H9 (cell line): ENCODE results near the gene IFNG-AS1. TPM values are rescaled to one million over a fixed set of nuclear protein-coding genes. Genes with fewer than 3 reads are reported as not detected.

ENCODE experiments used
- DNase-seq: peaks from one replicate; pipeline ENCODE4 v3.0.0-alpha.2; 2017
- H2AFZ ChIP-seq: one replicate; pipeline ENCODE4 v1.6.1; 2013; ENCODE audit warnings: mild to moderate bottlenecking, low read length, control low read depth, moderate library complexity
- H2AK5ac ChIP-seq: 2 replicates; pipeline ENCODE4 v1.6.1; 2013; ENCODE audit warnings: low read length, control low read depth, mixed read lengths; ENCODE audit not compliant: insufficient read length
- H2BK120ac ChIP-seq: one replicate; pipeline ENCODE4 v1.6.1; 2013; ENCODE audit warnings: low read depth, mild to moderate bottlenecking, low read length, control low read depth, inconsistent platforms; ENCODE audit not compliant: poor library complexity, severe bottlenecking
- H2BK12ac ChIP-seq: 2 replicates; pipeline ENCODE4 v1.6.1; 2013; ENCODE audit warnings: low read length, control low read depth, mixed read lengths, low read depth; ENCODE audit not compliant: insufficient read length
- H2BK15ac ChIP-seq: 2 replicates; pipeline ENCODE4 v1.6.1; 2013; ENCODE audit warnings: low read depth, low read length, control low read depth
- H2BK20ac ChIP-seq: one replicate; pipeline ENCODE4 v1.6.1; 2013; ENCODE audit warnings: low read depth, mild to moderate bottlenecking, low read length, control low read depth, inconsistent platforms; ENCODE audit not compliant: poor library complexity, severe bottlenecking
- H2BK5ac ChIP-seq: 2 replicates; pipeline ENCODE4 v1.6.1; 2013; ENCODE audit warnings: low read length, control low read depth, mixed read lengths; ENCODE audit not compliant: insufficient read length
- H3K14ac ChIP-seq: 2 replicates; pipeline ENCODE4 v1.6.1; 2013; ENCODE audit warnings: low read length, control low read depth; ENCODE audit not compliant: insufficient read depth
- H3K18ac ChIP-seq: 2 replicates; pipeline ENCODE4 v1.6.1; 2013; ENCODE audit warnings: low read depth, mild to moderate bottlenecking, mixed read lengths, low read length, control low read depth; ENCODE audit not compliant: insufficient read length
- H3K23ac ChIP-seq: 2 replicates; pipeline ENCODE4 v1.6.1; 2013; ENCODE audit warnings: low read length, control low read depth, mixed read lengths, low read depth; ENCODE audit not compliant: insufficient read length
- H3K23me2 ChIP-seq: 2 replicates; pipeline ENCODE4 v1.6.1; 2013; ENCODE audit warnings: low read depth, mild to moderate bottlenecking, mixed read lengths, low read length, control low read depth; ENCODE audit not compliant: insufficient read length, poor library complexity, severe bottlenecking
- H3K27ac ChIP-seq: 2 replicates; pipeline ENCODE4 v1.5.1; 2013; ENCODE audit warnings: low read length, control low read depth, mixed read lengths, low read depth; ENCODE audit not compliant: insufficient read length
- H3K27me3 ChIP-seq: 2 replicates; pipeline ENCODE4 v1.6.1; 2013; ENCODE audit warnings: low read length, control low read depth, inconsistent platforms; ENCODE audit not compliant: insufficient read depth
- H3K4ac ChIP-seq: 2 replicates; pipeline ENCODE4 v1.6.1; 2013; ENCODE audit warnings: low read depth, mild to moderate bottlenecking, control low read depth, inconsistent platforms, low read length, moderate library complexity
- H3K4me1 ChIP-seq: 2 replicates; pipeline ENCODE4 v1.6.1; 2013; ENCODE audit warnings: low read length, control low read depth, inconsistent platforms; ENCODE audit not compliant: insufficient read depth
- H3K4me2 ChIP-seq: 2 replicates; pipeline ENCODE4 v1.6.1; 2013; ENCODE audit warnings: low read length, control low read depth, mixed read lengths; ENCODE audit not compliant: insufficient read length, insufficient read depth
- H3K56ac ChIP-seq: 2 replicates; pipeline ENCODE4 v1.6.1; 2013; ENCODE audit warnings: low read depth, mild to moderate bottlenecking, mixed read lengths, low read length, control low read depth; ENCODE audit not compliant: insufficient read length
- H3K79me1 ChIP-seq: 2 replicates; pipeline ENCODE4 v1.6.1; 2013; ENCODE audit warnings: low read depth, mild to moderate bottlenecking, moderate library complexity, low read length, control low read depth, inconsistent platforms; ENCODE audit not compliant: insufficient read depth, poor library complexity, severe bottlenecking
- H3K79me2 ChIP-seq: 2 replicates; pipeline ENCODE4 v1.6.1; 2013; ENCODE audit warnings: low read length, control low read depth, inconsistent platforms; ENCODE audit not compliant: insufficient read depth
- H3K9ac ChIP-seq: 2 replicates; pipeline ENCODE4 v1.6.1; 2013; ENCODE audit warnings: low read length, control low read depth, mixed read lengths; ENCODE audit not compliant: insufficient read length; ENCODE audit errors: extremely low read depth
- H3K9me3 ChIP-seq: one replicate; pipeline ENCODE4 v1.6.1; 2013; ENCODE audit warnings: low read depth, low read length, inconsistent platforms; ENCODE audit not compliant: control insufficient read depth
- H3T11ph ChIP-seq: one replicate; pipeline ENCODE4 v1.6.1; 2013; ENCODE audit warnings: mild to moderate bottlenecking, low read length, control low read depth, inconsistent platforms
- H4K20me1 ChIP-seq: one replicate; pipeline ENCODE4 v1.6.1; 2013; ENCODE audit not compliant: control insufficient read depth, insufficient read length, insufficient read depth
- H4K5ac ChIP-seq: 2 replicates; pipeline ENCODE4 v1.6.1; 2013; ENCODE audit warnings: low read depth, mild to moderate bottlenecking, mixed read lengths, low read length, control low read depth; ENCODE audit not compliant: insufficient read length
- H4K8ac ChIP-seq: replicated peaks from 2 replicates; pipeline ENCODE4 v1.6.1; 2013; ENCODE audit warnings: low read length, control low read depth, mixed read lengths, low read depth; ENCODE audit not compliant: insufficient read length
- H4K91ac ChIP-seq: 2 replicates; pipeline ENCODE4 v1.6.1; 2013; ENCODE audit warnings: low read depth, mild to moderate bottlenecking, moderate library complexity, mixed read lengths, low read length, control low read depth; ENCODE audit not compliant: insufficient read length
- H3K27ac Mint-ChIP-seq, 3 experiments: 2 replicates in 2 of 3; 3 replicates in 1 of 3; pipeline ENCODE4 v1.8.0; 2020 to 2021; ENCODE audit warnings: mixed read lengths in 3 of 3, mild to moderate bottlenecking in 1 of 3, moderate library complexity in 1 of 3
- H3K27me3 Mint-ChIP-seq: 2 replicates; pipeline ENCODE4 v1.8.0; 2021; ENCODE audit warnings: low read depth, mild to moderate bottlenecking, moderate library complexity, mixed read lengths
- H3K36me3 Mint-ChIP-seq, 3 experiments: 2 replicates in 2 of 3; 3 replicates in 1 of 3; pipeline ENCODE4 v1.8.0; 2020 to 2021; ENCODE audit warnings: low read depth in 3 of 3, mixed read lengths in 3 of 3; ENCODE audit not compliant: insufficient read depth in 1 of 3
- H3K4me1 Mint-ChIP-seq, 2 experiments: 2 replicates each; pipeline ENCODE4 v1.8.0; 2020; ENCODE audit warnings: mixed read lengths in 2 of 2
- H3K4me3 Mint-ChIP-seq, 2 experiments: 2 replicates in 1 of 2; 3 replicates in 1 of 2; pipeline ENCODE4 v1.8.0; 2020 to 2021; ENCODE audit warnings: mild to moderate bottlenecking in 2 of 2, mixed read lengths in 2 of 2, moderate library complexity in 1 of 2
- H3K9me3 Mint-ChIP-seq, 2 experiments: 2 replicates in 1 of 2; 3 replicates in 1 of 2; pipeline ENCODE4 v1.8.0; 2020; ENCODE audit warnings: mild to moderate bottlenecking in 2 of 2, mixed read lengths in 2 of 2, moderate library complexity in 1 of 2
- CTCF ChIP-seq: fragments of 200-600 bp; sonication (generic); conservative IDR thresholded peaks from 3 replicates; pipeline ENCODE4 v1.8.0; 2021; ENCODE audit warnings: antibody characterized with exemption, mild to moderate bottlenecking
- WGBS: extraction: QIAGEN DNeasy Blood & Tissue Kit; methylation state at CpG from one replicate; pipeline ENCODE4 v1.1.7; 2013; ENCODE audit warnings: missing lambda C conversion rate, low lambda C conversion rate, mixed read lengths; ENCODE audit not compliant: insufficient read length; ENCODE audit errors: extremely low coverage; 5-methylcytosine and 5-hydroxymethylcytosine counted together
- total RNA-seq: library from RNA; stranded (reverse); gene quantifications from 2 replicates; pipeline ENCODE4 v1.2.1, GENCODE V29; 2021

IFNG-AS1 gene
- total RNA-seq, 1 experiment from 2014 or later: not detected

GRCh38 chr12:68048648-68049297 is 59.5 kb downstream of the IFNG-AS1 start:
- H3K36me3 Mint-ChIP-seq: peaks cover 0 to 6% (median 2%) of the 10 kb centered on the region in 3 experiments; a peak in 2 of 7 replicates

More at GRCh38 chr12:68048648-68049297, 59.5 kb downstream of the IFNG-AS1 start:
- no peaks in the 10 kb centered on the region for H3K27me3 ChIP-seq
- no peak overlapping the region for H4K5ac ChIP-seq
- H2BK5ac ChIP-seq: no peak overlapping the region
- H3K4me1 ChIP-seq: no peaks in the 10 kb centered on the region
- Mint-ChIP-seq H3K4me3 (no peak overlapping the region), H3K27me3 (no peaks in the 10 kb centered on the region; the same call in 1 of the 2 replicates), H3K4me1 (no peaks in the 10 kb centered on the region), H3K9me3 (peaks cover 3 to 6% of the 10 kb centered on the region in 2 experiments; a peak in 4 of 5 replicates), H3K27ac (no peak overlapping the region)
- TF ChIP-seq CTCF: no peak
- no peak overlapping the region for H3T11ph ChIP-seq
- no CpG with 5 or more reads among the region's 1 CpG for WGBS
- no peak overlapping the region for H3K56ac ChIP-seq
- H4K8ac ChIP-seq: no peak overlapping the region
- no peaks in the 10 kb centered on the region for H4K20me1 ChIP-seq
- H3K27ac ChIP-seq: no peak overlapping the region
- no peak overlapping the region for H3K18ac ChIP-seq
- no peak overlapping the region for H2BK20ac ChIP-seq
- H3K23me2 ChIP-seq: no peaks in the 10 kb centered on the region
- H3K9ac ChIP-seq: no peak overlapping the region
- H2AFZ ChIP-seq: no peak overlapping the region
- no peak overlapping the region for H3K4me2 ChIP-seq
- no peak overlapping the region for H3K23ac ChIP-seq
- H4K91ac ChIP-seq: no peak overlapping the region
- H2BK120ac ChIP-seq: no peak overlapping the region
- no peaks in the 10 kb centered on the region for H3K9me3 ChIP-seq
- no peaks in the 10 kb centered on the region for H3K79me2 ChIP-seq
- no peak overlapping the region for H3K4ac ChIP-seq
- H3K14ac ChIP-seq: no peak overlapping the region
- no peak overlapping the region for H2AK5ac ChIP-seq
- H2BK15ac ChIP-seq: no peak overlapping the region
- no peaks in the 10 kb centered on the region for H3K79me1 ChIP-seq
- H2BK12ac ChIP-seq: no peak overlapping the region
- no peak for DNase-seq
